Activated CD8-positive, alpha-beta memory T cell treated with anti-CD3 and anti-CD28 coated beads, Interleukin-2, amount 10 ng/mL, durations not matched to agents 7 days and 5 days (primary cell): ENCODE measurements around the gene ATP23. TPM values are rescaled to one million over a fixed set of nuclear protein-coding genes. Genes with fewer than 3 reads are reported as not detected.

ENCODE experiments used
- ATAC-seq: fragments of 150-1000 bp; cut with Tn5 transposase; one replicate; pipeline ENCODE4 v1.10.0; 2021; ENCODE audit warnings: moderate library complexity
- CTCF ChIA-PET: fragments of 350-600 bp; sonication (Branson Sonifier 250); formaldehyde crosslinking; loops from one replicate; lab custom pipeline; 2021; ENCODE audit warnings: antibody characterized with exemption; lab: Charles Lee
- DNase-seq: peaks from one replicate; pipeline ENCODE4 v3.0.0-alpha.2; 2020
- H3K27ac Mint-ChIP-seq: one replicate; pipeline ENCODE4 v1.8.0; 2021; ENCODE audit warnings: mild to moderate bottlenecking, mixed read lengths
- H3K27me3 Mint-ChIP-seq: one replicate; pipeline ENCODE4 v1.8.0; 2021; ENCODE audit warnings: mixed read lengths
- H3K36me3 Mint-ChIP-seq: one replicate; pipeline ENCODE4 v1.8.0; 2021; ENCODE audit warnings: mild to moderate bottlenecking, mixed read lengths
- H3K4me1 Mint-ChIP-seq: one replicate; pipeline ENCODE4 v1.8.0; 2021; ENCODE audit warnings: mixed read lengths
- H3K4me3 Mint-ChIP-seq: one replicate; pipeline ENCODE4 v1.8.0; 2021; ENCODE audit warnings: mild to moderate bottlenecking, moderate library complexity, mixed read lengths
- H3K9me3 Mint-ChIP-seq: one replicate; pipeline ENCODE4 v1.8.0; 2022; ENCODE audit warnings: low read depth, mixed read lengths
- total RNA-seq, 2 experiments: library from RNA; stranded (reverse); gene quantifications; one replicate each; pipeline ENCODE4 v1.2.3, GENCODE V29; 2021

ATP23 gene
- total RNA-seq, 2 experiments from 2014 or later = 14.8 to 21.0 TPM

DNA sequence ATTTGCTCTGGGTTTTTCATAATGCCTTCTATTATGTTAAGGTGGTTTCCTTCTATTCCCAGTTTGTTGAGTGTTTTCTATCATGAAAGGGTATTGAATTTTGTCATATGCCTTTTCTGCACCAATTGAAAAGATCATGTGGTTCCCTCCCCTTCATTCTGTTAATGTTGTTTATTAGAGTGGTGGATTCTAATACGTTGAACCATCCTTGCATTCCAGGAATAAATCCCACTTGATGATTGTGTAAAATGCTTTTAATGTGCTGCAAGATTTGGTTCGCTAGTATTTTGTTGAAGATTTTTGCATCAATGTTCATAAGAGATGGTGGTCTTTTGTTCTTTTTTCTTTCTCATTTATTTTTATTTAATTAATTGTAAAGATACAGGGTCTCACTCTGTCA, 55.2 kb downstream of the ATP23 start:
- Mint-ChIP-seq H3K4me3 (no peak overlapping the region), H3K36me3 (no peaks in the 10 kb centered on the region), H3K27ac (no peak overlapping the region), H3K4me1 (no peaks in the 10 kb centered on the region), H3K27me3 (no peaks in the 10 kb centered on the region), H3K9me3 (peaks cover 10% of the 10 kb centered on the region)
- CTCF ChIA-PET = no interaction called here
- DNase-seq (no peak), ATAC-seq (no peak)

DNA sequence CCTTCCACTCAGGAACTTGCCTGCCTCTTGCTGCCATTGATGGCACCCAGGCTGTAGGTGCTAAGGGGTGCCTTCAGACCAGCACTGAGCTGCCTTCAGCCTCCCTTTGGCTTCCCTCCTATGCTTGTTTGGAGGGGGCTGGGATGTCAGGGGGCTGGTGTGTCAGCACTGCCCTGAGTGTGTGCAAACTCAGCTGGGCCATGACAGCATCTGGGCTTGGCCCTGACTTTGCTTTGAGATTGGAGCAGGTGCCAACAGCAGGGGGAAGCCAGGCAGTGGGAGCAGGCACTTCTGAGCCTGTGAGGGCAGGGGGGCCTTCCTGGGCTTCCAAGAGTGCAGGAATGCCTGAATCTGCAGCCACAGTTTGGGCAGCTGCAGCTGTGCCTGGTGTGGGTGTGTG, 56.9 kb downstream of the ATP23 start:
- no peak for ATAC-seq
- CTCF ChIA-PET = no interaction called here
- H3K4me1 Mint-ChIP-seq = no peaks in the 10 kb centered on the region
- no peak overlapping the region for H3K27ac Mint-ChIP-seq
- H3K9me3 Mint-ChIP-seq = peaks cover 10% of the 10 kb centered on the region
- DNase-seq = no peak
- H3K36me3 Mint-ChIP-seq = peaks cover 1% of the 10 kb centered on the region
- H3K27me3 Mint-ChIP-seq = no peaks in the 10 kb centered on the region
- no peak overlapping the region for H3K4me3 Mint-ChIP-seq

DNA sequence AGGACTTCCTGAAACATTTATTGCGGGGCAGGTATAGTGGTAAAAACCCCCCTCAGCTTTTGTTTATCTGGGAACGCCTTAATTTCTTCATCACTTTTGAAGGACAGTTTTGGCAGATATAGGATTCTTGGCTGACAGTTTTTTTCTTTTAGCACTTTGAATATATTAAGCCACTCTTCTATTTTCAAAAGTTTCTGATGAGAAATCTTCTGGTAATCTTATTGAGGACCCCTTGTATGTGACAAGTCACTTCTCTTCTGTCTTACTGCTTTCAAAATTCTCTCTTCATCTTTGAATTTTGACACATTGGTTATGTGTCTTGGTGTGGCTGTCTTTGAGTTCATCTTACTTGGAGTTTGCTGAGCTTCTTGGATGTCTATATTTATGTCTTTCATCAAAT, 59.1 kb downstream of the ATP23 start:
- Mint-ChIP-seq H3K27me3 (no peaks in the 10 kb centered on the region), H3K9me3 (peaks cover 10% of the 10 kb centered on the region), H3K4me3 (no peak overlapping the region), H3K36me3 (peaks cover 1% of the 10 kb centered on the region), H3K27ac (no peak overlapping the region), H3K4me1 (no peaks in the 10 kb centered on the region)
- CTCF ChIA-PET = no interaction called here
- no peak for ATAC-seq
- DNase-seq = no peak

DNA sequence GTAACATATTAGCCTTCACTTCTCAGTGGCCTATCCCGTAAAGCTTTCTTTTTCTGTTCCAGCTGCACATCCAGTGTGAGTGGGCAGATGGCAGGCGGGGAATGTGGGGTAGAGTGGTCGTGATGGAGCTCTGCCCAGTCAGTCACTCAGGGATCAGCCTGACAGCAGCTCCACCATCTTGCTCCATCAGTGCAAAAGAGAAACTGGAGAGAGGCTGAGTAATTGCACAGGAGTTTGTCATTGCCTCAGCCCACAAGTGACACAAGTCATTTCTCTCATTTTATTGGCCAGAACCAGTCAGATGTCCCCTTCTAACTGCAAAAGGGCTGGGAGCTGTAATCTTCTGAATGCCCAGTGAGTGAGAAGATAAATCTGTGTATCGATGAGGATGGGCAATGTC, 66.5 kb downstream of the ATP23 start:
- Mint-ChIP-seq H3K9me3 (no peaks in the 10 kb centered on the region), H3K4me3 (no peak overlapping the region)
- ATAC-seq = no peak

DNA sequence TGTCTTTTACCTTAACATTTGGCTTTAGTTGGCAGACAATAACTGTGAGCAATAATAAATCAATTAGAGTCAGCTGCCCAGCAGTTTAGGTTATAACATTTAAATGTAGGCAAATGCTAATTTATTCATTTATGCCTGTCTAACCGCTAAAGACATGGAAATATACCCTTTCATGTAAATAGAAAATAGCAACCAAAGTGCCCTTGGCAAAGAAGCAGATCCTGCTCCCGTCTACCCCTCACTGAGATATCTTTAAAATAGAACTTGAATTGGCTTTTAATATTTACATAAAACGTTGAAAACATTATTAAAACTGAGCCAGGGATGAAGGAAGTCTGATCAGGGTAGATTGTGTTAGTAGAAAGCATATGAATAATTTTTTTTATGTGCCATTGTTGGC, 67.3 kb downstream of the ATP23 start:
- Mint-ChIP-seq H3K27ac (no peak overlapping the region), H3K27me3 (no peaks in the 10 kb centered on the region), H3K4me3 (no peak overlapping the region), H3K4me1 (no peaks in the 10 kb centered on the region), H3K36me3 (no peaks in the 10 kb centered on the region), H3K9me3 (no peaks in the 10 kb centered on the region)
- ATAC-seq (no peak), DNase-seq (no peak)
- CTCF ChIA-PET = no interaction called here

More for the DNA sequence above, 66.5 kb downstream of the ATP23 start:
- Mint-ChIP-seq H3K27ac (no peak overlapping the region), H3K27me3 (no peaks in the 10 kb centered on the region), H3K36me3 (no peaks in the 10 kb centered on the region), H3K4me1 (no peaks in the 10 kb centered on the region)
- DNase-seq = no peak
- CTCF ChIA-PET = no interaction called here

Other genes starting within 250 kb of the ATP23 start
- gene OS9, start 247.4 kb upstream of the ATP23 start, total RNA-seq = 100 to 1,000 TPM; 117 to 123 TPM
- 10 to 100 TPM; 70.7 to 72.7 TPM for gene AGAP2, start 202.8 kb upstream of the ATP23 start, total RNA-seq
- gene TSPAN31, start 196.5 kb upstream of the ATP23 start, total RNA-seq = 10 to 100 TPM in 1 of 2 experiments, 1 to 10 TPM in 1; 10.0 to 19.4 TPM
- gene CDK4, start 189.3 kb upstream of the ATP23 start, total RNA-seq = 100 to 1,000 TPM; 127 to 167 TPM
- 10 to 100 TPM; 21.0 to 24.9 TPM for gene MARCHF9, start 186.5 kb upstream of the ATP23 start, total RNA-seq
- gene CYP27B1, start 174.5 kb upstream of the ATP23 start, total RNA-seq = 1 to 10 TPM; 4.5 to 5.4 TPM
- 10 to 100 TPM; 22.1 to 32.1 TPM for gene METTL1, start 169.5 kb upstream of the ATP23 start, total RNA-seq
- gene EEF1AKMT3, start 169.0 kb upstream of the ATP23 start, total RNA-seq = 1 to 10 TPM; 3.9 to 4.1 TPM
- 10 to 100 TPM; 32.2 to 45.8 TPM for gene TSFM, start 158.8 kb upstream of the ATP23 start, total RNA-seq
- gene AVIL, start 122.8 kb upstream of the ATP23 start, total RNA-seq = 1 to 10 TPM in 1 of 2 experiments, under 1 TPM in 1; 0.79 to 2.0 TPM
- gene CTDSP2, start 94.8 kb upstream of the ATP23 start, total RNA-seq = 100 to 1,000 TPM in 1 of 2 experiments, 10 to 100 TPM in 1; 76.2 to 103 TPM